Measurements from ENCODE around the gene MYO3B. TPM values are rescaled to one million over a fixed set of nuclear protein-coding genes. Genes with fewer than 3 reads are reported as not detected.

The MYO3B gene
- total RNA-seq, 1 donor from 2014 or later = 0.24 TPM

GRCh38 chr2:170485254-170486026 lies 307.5 kb downstream of the MYO3B start:
- no peak for ATAC-seq

DNA sequence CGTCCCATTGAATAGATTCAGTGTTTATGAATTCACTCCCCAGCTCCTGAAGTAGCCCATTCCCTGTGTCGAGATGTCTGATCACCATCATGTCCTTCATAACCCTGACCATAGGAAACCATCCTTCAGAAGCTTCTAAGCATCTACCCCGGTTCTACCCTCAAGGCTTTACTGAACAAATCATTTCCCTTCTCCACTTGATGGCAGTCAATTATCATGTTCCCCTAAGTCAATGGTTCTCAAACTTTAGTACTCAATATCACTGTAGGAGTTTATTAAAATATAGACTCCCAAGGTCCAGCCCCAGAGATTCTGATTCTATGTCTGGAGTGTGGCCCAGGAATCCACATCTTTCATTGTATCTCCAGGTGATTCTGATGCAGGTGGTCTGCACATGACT lies 308.8 kb downstream of the MYO3B start:
- ATAC-seq = no peak

- no peak for ATAC-seq
Observed at GRCh38 chr2:170488807-170489206, 310.9 kb downstream of the MYO3B start.

GRCh38 chr2:170492010-170492409 lies 314.1 kb downstream of the MYO3B start:
- peak; percentile 99 for ATAC-seq

- ATAC-seq = no peak
Observed at GRCh38 chr2:170493426-170494097, 315.6 kb downstream of the MYO3B start.

DNA sequence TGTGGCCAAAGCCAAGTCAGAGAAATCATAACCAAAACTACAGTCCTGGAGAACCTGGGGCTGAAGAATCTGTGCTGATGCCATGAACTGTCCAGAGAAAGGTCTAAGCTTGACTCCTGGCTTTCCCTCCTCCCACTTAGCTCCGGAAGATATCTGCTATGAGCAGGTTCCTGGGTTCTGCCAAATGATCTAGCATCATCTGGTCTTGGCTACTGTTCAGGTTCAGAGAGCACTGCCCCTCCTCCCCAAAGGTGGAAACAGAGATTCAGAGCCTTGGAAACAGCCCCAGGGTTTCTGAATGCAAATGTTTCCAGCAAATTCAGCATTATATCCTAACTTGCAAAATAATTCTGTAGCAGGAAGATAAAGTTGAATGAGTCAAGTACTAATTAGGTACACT lies 317.9 kb downstream of the MYO3B start:
- ATAC-seq = no peak

DNA sequence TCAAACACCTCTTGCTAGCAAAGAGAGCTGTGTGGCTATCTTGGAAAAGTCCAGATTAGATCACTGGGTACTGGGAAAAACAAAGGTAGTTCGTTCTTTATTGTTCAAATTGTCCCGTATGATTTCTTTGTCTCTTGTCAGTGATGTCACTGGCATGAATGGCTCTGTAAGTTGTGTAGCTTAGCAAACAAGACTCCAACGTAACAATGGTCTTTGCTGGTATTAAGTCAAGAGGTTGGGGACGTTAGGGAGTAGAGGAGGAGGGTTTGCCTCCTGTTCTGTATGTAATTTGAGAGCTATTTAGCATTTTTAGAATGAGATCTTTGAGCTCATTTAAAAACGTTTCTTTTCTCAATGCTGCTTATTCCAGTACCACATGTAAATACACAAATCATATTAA lies 320.7 kb downstream of the MYO3B start:
- no peak for ATAC-seq

DNA sequence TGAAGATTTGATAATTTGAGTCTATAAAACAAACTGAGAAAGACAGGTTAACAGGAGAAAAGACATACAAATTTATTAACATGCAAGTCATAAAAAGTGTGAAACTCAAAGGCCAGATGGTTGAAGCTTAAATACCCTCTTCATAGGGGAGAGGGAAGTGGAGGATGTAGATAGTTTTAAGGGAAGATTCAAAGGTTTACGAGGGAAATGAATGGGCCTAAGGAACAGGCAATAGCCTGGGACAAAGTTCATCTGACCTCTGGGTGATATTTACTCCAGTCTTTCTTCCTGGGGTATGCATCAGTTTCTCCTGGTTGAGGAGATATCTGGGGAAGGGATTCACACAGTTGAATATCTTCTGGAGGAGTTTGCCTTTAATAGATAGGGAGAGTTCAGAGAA lies 322.2 kb downstream of the MYO3B start:
- ATAC-seq = no peak

DNA sequence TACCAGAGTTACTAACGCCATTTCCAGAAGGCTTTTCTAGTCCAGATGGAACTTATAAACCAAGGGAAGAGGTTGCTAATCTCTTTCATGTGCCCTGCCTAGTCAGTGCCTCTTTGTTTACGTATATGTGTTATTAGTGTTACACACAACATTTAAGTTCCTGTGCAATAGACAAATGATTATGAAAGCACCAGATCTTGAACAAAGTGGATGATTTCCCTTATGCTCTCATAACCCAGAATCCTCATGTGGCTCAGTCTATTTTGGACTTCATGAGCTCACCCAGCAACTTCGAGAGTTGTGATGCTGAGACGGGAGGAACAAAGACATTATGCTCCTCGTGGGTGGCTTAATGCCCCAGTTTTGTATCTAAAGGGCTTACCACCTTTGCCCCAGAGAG lies 322.8 kb downstream of the MYO3B start:
- no peak for ATAC-seq

GRCh38 chr2:170501421-170502043 lies 323.6 kb downstream of the MYO3B start:
- no peak for ATAC-seq

DNA sequence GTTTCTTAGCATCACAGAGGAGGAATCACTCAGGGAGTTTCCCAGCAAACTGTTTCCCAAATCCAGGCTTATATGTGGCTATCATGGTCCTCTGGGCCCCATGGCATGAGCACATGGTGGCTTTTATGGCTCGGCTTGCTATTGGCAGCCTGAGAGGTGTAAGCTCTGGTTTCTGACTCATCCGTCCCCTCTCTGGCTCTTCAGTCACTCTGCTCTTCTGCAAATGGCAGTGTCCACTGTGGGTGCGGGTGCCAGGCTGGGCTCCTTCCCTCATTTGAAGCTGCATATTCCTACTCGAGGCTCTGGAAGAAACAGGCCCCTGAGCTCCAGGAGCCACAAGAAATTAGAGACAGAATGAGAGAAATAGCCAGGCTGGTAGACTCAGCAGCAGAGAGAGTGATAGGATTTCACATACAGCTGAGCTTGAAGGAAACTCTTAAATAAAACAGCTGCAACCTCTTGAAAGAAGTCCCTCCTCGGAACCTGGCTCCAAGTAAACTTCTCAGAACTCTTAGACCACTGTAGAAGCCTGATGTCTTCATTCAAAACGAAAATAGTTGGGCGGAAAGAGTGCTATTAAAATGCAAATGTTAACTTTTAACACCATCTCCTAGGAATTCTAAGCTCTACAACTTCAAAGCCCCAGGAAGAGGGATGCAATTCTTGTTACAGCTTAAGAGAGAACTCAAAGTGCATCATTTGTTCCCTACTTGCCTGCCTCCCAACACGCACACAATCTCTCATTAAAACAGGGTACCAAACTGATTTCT lies 324.6 kb downstream of the MYO3B start:
- ATAC-seq = no peak

DNA sequence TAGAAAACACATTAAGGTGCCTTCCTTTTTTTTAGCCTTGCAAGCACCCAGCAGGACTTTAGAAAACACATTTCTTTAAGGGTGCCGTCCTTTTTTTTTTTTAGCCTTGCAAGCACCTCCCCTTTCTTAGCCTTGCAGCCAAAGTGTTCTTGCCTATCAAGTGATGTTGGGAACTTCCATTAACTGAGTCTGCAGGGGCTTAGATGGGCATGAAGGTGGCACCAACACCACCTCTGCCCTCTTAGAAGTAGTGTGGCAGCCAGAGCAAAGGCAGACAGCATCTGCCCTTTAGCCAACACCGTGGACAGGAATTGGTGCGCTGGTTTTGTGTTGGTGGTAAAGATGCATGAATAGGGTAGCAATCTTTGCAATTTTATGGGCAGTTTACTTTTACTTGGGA lies 325.6 kb downstream of the MYO3B start:
- no peak for ATAC-seq

- ATAC-seq = no peak
Observed at GRCh38 chr2:170503971-170504809, 326.2 kb downstream of the MYO3B start.

GRCh38 chr2:170504810-170505145 lies 326.8 kb downstream of the MYO3B start:
- no peak for ATAC-seq

- no peak for ATAC-seq
Observed at GRCh38 chr2:170505631-170506275, 327.8 kb downstream of the MYO3B start.

DNA sequence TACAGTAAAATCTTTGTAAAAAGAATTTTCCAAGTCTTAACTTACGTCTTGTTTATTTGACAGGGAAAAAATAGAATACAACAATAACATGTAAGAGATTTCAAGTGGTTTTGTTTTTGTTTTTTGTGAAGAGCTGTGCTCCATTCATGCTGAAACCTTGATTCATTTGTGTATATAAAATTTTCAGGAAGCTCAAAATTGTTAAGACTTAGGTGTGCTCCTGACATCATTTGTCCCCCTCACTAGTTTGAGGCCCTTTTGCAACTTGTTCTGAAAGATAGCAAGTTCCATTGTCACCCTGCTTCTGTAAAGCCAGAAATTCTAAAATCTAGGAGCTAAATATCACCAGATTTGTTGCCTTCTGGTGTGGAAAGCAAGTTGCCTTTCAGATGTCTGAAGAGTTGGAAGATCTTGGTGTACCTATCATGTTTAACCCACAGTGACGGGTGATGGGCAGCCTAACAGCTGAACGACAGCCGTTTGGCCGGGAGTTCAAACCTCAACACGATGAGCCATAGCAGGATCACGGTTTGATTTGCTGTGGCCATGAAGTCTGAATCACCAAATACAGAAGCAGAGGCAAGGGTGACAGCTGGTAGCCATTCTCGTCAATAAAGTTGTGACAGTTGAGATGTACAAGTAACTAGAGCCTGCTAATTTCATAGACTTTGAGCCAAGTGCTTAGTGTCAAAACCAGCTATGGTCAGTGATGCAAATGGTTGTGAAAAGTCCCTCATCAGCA lies 331.7 kb downstream of the MYO3B start:
- no peak for ATAC-seq

GRCh38 chr2:170512266-170512665 lies 334.3 kb downstream of the MYO3B start:
- ATAC-seq = no peak

DNA sequence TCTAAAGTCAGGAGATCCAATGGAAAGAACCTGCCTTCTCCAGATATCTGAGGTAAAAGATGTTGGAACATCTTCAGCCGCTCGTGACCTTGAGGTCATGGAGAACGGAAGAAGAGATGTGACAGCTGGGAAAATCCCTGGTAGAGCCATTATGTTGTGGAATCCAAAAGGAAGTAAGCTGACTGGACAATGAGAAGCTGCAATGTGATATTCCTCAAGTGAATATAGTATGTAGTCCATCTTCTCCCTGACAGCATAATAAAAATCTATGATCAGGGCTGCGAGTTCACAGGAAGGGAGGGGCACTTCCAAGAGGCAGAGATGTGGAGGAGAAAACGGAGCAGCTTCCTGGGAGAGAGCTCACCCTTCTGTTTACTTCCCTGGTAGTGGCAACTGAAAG lies 336.2 kb downstream of the MYO3B start:
- ATAC-seq = no peak

DNA sequence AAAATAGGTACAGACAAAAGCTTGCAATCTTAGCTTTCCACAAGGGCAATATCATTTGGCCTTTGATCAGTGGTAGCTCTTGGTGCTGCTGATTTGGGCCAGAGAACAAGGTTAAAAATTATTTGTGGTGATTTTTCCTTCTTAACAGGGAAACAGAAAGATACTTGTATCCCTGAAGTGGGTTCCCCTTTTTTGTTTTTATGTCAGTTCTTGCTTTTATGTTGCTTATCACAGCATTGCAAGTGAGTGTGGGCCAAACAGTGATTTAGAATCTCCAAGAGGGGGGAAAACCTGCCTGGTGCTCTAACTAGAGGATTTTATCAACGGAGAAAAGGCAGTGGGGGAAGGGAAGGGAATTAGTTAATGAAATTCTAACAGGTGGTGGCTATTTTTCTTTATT lies 339.6 kb downstream of the MYO3B start:
- ATAC-seq = no peak

DNA sequence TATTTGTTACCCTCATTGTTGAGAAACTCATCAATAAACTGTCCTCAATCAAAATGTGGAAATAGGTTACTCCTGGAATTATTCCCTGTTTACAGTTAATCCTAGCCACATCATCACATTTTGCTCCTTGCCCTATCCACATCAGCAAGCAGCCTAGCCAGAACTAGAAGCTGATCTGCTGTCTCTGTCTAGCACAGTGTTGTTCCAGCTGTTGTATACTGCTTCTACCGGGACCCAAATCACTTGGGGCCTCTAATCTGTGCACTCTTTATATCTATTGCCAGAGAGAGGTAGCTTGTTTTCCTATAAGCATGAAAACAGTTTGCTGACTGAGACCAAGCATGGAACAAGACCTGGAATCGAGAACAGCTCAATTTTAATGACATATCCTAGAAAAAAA lies 341.0 kb downstream of the MYO3B start:
- no peak for ATAC-seq

- no peak for ATAC-seq
Observed at GRCh38 chr2:170521299-170521698, 343.4 kb downstream of the MYO3B start.

All from esophagus mucosa (tissue), 1 donor.